Loucy (cell line): ENCODE results near the gene SLC35G1.

Experiments used
- H2AFZ ChIP-seq: fragments of 200-600 bp; sonication (generic); 2 replicates; pipeline ENCODE4 v1.6.0; 2016; ENCODE audit warnings: antibody characterized with exemption, mild to moderate bottlenecking, low read length, moderate library complexity
- H3F3A ChIP-seq: fragments of 200-600 bp; 2 replicates; pipeline ENCODE4 v1.6.0; 2016; ENCODE audit warnings: antibody characterized with exemption, low read depth, mild to moderate bottlenecking
- H3K27me3 ChIP-seq: fragments of 200-600 bp; sonication (generic); 2 replicates; pipeline ENCODE4 v1.6.1; 2014; ENCODE audit warnings: low read length, mild to moderate bottlenecking; ENCODE audit not compliant: insufficient read depth, poor library complexity, severe bottlenecking
- H3K36me3 ChIP-seq: fragments of 200-600 bp; sonication (generic); 2 replicates; pipeline ENCODE4 v1.6.1; 2016; ENCODE audit warnings: low read length; ENCODE audit not compliant: insufficient read depth
- H3K4me1 ChIP-seq: fragments of 200-600 bp; sonication (generic); 2 replicates; pipeline ENCODE4 v1.5.1; 2014; ENCODE audit warnings: low read length, mild to moderate bottlenecking; ENCODE audit not compliant: insufficient read depth, poor library complexity, severe bottlenecking
- H3K4me2 ChIP-seq: fragments of 200-600 bp; sonication (generic); 2 replicates; pipeline ENCODE4 v1.6.0; 2014; ENCODE audit warnings: antibody characterized with exemption, low read length, low read depth, mild to moderate bottlenecking; ENCODE audit not compliant: poor library complexity, severe bottlenecking
- H3K4me3 ChIP-seq: fragments of 200-600 bp; sonication (generic); 2 replicates; pipeline ENCODE4 v1.5.1; 2014; ENCODE audit warnings: low read length, mild to moderate bottlenecking, mixed read lengths; ENCODE audit not compliant: poor library complexity, severe bottlenecking
- H3K79me2 ChIP-seq: fragments of 200-600 bp; sonication (generic); 2 replicates; pipeline ENCODE4 v1.6.1; 2014; ENCODE audit warnings: low read length; ENCODE audit not compliant: insufficient read depth
- H3K9ac ChIP-seq: fragments of 200-600 bp; sonication (generic); 2 replicates; pipeline ENCODE4 v1.6.0; 2014; ENCODE audit warnings: mild to moderate bottlenecking, low read depth, low read length, moderate library complexity; ENCODE audit not compliant: poor library complexity, severe bottlenecking
- H3K9me2 ChIP-seq: fragments of 200-600 bp; sonication (generic); replicated peaks from 2 replicates; pipeline ENCODE4 v1.6.1; 2016; ENCODE audit warnings: low read depth, low read length, mixed read lengths
- H3K9me3 ChIP-seq: fragments of 200-600 bp; sonication (generic); 2 replicates; pipeline ENCODE4 v1.6.1; 2014; ENCODE audit warnings: mild to moderate bottlenecking, antibody characterized with exemption, low read length, low read depth; ENCODE audit not compliant: insufficient read depth
- H4K20me1 ChIP-seq: fragments of 200-600 bp; sonication (generic); 2 replicates; pipeline ENCODE4 v1.6.0; 2014; ENCODE audit warnings: antibody characterized with exemption, low read length, mild to moderate bottlenecking; ENCODE audit not compliant: insufficient read depth, poor library complexity, severe bottlenecking
- EZH2phosphoT487 ChIP-seq: fragments of 200-600 bp; IDR thresholded peaks from 2 replicates; pipeline ENCODE4 v1.6.1; 2018; ENCODE audit warnings: antibody characterized with exemption, mild to moderate bottlenecking, moderate library complexity, borderline replicate concordance
- TF ChIP-seq, protein P1 (sequence below): fragments of 200-600 bp; sonication (generic); conservative IDR thresholded peaks from 2 replicates; pipeline ENCODE4 v1.5.1; 2014; ENCODE audit warnings: mild to moderate bottlenecking, antibody characterized with exemption, low read length

SLC35G1 gene

DNA sequence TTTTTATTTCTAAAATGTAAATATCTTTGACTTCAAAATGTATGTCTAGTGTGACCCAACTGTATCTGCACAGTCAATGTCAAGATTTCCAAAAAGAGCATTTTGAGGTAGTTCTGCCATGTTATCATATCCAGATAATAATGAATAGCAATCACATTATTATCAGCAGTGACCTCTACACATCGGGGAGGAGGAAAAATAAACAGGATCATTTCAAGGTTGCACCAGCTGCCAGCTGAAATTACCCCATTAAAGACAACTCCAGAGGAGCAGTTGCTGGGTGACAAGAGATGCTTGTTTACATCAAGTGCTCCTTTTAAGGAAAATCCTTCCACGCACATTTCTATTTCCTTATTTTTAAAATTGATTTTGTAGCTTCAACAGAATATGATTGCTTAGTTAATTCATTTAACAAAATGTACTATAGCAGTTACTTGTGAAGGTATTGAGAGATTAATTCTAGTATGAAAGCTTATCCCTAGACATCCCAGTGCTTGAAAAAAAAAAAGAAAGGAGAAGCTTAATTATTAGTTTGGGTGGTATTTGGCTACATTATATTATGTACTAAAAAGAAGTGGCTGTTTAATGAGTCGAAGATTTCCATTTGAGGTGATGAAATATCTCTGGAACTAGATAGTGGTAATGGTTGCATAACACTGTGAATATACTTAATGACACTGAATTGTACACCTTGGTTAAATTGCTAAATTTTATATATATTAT, 19.3 kb upstream of the SLC35G1 start:
- no peaks in the 10 kb centered on the region for H3K4me1 ChIP-seq

DNA sequence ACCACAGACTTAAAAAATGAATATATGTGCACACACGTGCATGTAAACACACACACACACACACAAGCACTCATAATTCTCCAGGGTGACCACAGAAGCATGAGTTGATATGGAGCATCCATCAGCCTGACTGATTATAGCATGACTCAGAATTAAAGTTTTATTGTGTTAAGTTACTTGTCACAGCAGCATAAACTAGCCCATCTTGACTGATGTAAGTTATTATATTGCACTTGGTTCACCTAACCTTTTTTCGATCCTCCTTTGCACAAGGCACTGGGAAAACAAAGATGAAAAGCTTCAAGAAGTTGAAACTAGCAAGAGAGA, 18.8 kb upstream of the SLC35G1 start:
- H3K36me3 ChIP-seq = no peaks in the 10 kb centered on the region
- TF ChIP-seq EZH2phosphoT487 = no peak
- TF ChIP-seq, protein P1, sequence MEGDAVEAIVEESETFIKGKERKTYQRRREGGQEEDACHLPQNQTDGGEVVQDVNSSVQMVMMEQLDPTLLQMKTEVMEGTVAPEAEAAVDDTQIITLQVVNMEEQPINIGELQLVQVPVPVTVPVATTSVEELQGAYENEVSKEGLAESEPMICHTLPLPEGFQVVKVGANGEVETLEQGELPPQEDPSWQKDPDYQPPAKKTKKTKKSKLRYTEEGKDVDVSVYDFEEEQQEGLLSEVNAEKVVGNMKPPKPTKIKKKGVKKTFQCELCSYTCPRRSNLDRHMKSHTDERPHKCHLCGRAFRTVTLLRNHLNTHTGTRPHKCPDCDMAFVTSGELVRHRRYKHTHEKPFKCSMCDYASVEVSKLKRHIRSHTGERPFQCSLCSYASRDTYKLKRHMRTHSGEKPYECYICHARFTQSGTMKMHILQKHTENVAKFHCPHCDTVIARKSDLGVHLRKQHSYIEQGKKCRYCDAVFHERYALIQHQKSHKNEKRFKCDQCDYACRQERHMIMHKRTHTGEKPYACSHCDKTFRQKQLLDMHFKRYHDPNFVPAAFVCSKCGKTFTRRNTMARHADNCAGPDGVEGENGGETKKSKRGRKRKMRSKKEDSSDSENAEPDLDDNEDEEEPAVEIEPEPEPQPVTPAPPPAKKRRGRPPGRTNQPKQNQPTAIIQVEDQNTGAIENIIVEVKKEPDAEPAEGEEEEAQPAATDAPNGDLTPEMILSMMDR = no peak

More for the DNA sequence above, 19.3 kb upstream of the SLC35G1 start:
- H3K4me2 ChIP-seq = no peak overlapping the region
- H3K27me3 ChIP-seq = no peaks in the 10 kb centered on the region
- no peaks in the 10 kb centered on the region for H4K20me1 ChIP-seq
- H3K9me2 ChIP-seq = no peaks in the 10 kb centered on the region
- no peak overlapping the region for H2AFZ ChIP-seq
- H3K4me3 ChIP-seq = no peak overlapping the region
- H3K9ac ChIP-seq = no peak overlapping the region
- TF ChIP-seq, protein P1 = no peak
- TF ChIP-seq EZH2phosphoT487 = no peak
- H3F3A ChIP-seq = no peaks in the 10 kb centered on the region
- no peaks in the 10 kb centered on the region for H3K36me3 ChIP-seq
- H3K9me3 ChIP-seq = no peaks in the 10 kb centered on the region
- no peaks in the 10 kb centered on the region for H3K79me2 ChIP-seq

DNA sequence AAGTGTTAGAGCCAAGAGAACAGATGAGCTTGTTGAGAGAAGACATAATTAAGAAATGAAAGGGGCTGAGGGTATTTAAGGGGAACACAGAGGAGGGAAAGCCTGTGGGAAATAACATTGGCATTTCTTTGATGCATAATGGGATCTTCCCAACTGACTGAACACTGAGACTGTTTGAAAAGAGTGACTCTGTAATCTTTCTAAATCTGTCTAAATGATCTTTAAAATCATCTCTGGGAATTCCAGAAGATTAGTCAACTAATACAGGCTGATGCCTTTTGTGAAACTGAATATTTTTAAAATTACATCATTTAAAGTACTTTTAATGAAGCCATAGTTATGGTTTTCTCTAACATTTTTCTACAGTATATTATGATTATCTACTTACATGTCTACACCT, 17.4 kb upstream of the SLC35G1 start:
- TF ChIP-seq, protein P1 = no peak
- no peak for TF ChIP-seq EZH2phosphoT487

More for the DNA sequence above, 18.8 kb upstream of the SLC35G1 start:
- Histone ChIP-seq H3K9me2 (no peaks in the 10 kb centered on the region), H3K4me1 (no peaks in the 10 kb centered on the region), H4K20me1 (no peaks in the 10 kb centered on the region), H3K9me3 (no peaks in the 10 kb centered on the region), H3K4me2 (no peak overlapping the region), H3K9ac (no peak overlapping the region), H3F3A (no peaks in the 10 kb centered on the region), H3K79me2 (no peaks in the 10 kb centered on the region), H3K4me3 (no peak overlapping the region), H2AFZ (no peak overlapping the region), H3K27me3 (no peaks in the 10 kb centered on the region)

More for the DNA sequence above, 17.4 kb upstream of the SLC35G1 start:
- Histone ChIP-seq H2AFZ (no peak overlapping the region), H3F3A (no peaks in the 10 kb centered on the region), H3K27me3 (no peaks in the 10 kb centered on the region), H3K79me2 (no peaks in the 10 kb centered on the region), H3K4me2 (no peak overlapping the region), H3K9ac (no peak overlapping the region), H3K4me1 (no peaks in the 10 kb centered on the region), H3K36me3 (no peaks in the 10 kb centered on the region), H4K20me1 (no peaks in the 10 kb centered on the region), H3K9me2 (no peaks in the 10 kb centered on the region), H3K9me3 (no peaks in the 10 kb centered on the region), H3K4me3 (no peak overlapping the region)
